GM23248 (cell line): ENCODE results near the gene CCN6. TPM values are rescaled to one million over a fixed set of nuclear protein-coding genes. Genes with fewer than 3 reads are reported as not detected.

Experiments used
- DNase-seq: peaks from one replicate; pipeline ENCODE4 v3.0.0-alpha.2; 2015
- H2AFZ ChIP-seq: fragments of 200-600 bp; sonication (generic); 2 replicates; pipeline ENCODE4 v1.6.1; 2016; ENCODE audit warnings: antibody characterized with exemption
- H3F3A ChIP-seq: fragments of 200-600 bp; sonication (generic); 2 replicates; pipeline ENCODE4 v1.6.1; 2016; ENCODE audit warnings: mild to moderate bottlenecking, antibody characterized with exemption, mixed run types; ENCODE audit not compliant: insufficient read depth
- H3K27ac ChIP-seq: fragments of 200-600 bp; sonication (generic); 2 replicates; pipeline ENCODE4 v1.5.1; 2016; ENCODE audit warnings: mild to moderate bottlenecking
- H3K27me3 ChIP-seq: fragments of 200-600 bp; sonication (generic); replicated peaks from 2 replicates; pipeline ENCODE4 v1.6.1; 2016; ENCODE audit warnings: mild to moderate bottlenecking; ENCODE audit not compliant: insufficient read depth
- H3K36me3 ChIP-seq: fragments of 200-600 bp; sonication (generic); 2 replicates; pipeline ENCODE4 v1.6.1; 2016; ENCODE audit warnings: low read depth, mild to moderate bottlenecking
- H3K4me1 ChIP-seq: fragments of 200-600 bp; sonication (generic); 2 replicates; pipeline ENCODE4 v1.6.1; 2016; ENCODE audit warnings: mild to moderate bottlenecking; ENCODE audit not compliant: insufficient read depth
- H3K4me2 ChIP-seq: fragments of 200-600 bp; sonication (generic); one replicate; pipeline ENCODE4 v1.6.1; 2016; ENCODE audit warnings: mild to moderate bottlenecking; ENCODE audit not compliant: unreplicated experiment
- H3K4me3 ChIP-seq: fragments of 200-600 bp; sonication (generic); 2 replicates; pipeline ENCODE4 v1.5.1; 2016; ENCODE audit warnings: mild to moderate bottlenecking
- H3K79me2 ChIP-seq: fragments of 200-600 bp; sonication (generic); 2 replicates; pipeline ENCODE4 v1.6.1; 2016; ENCODE audit warnings: mild to moderate bottlenecking; ENCODE audit not compliant: insufficient read depth
- H3K9ac ChIP-seq: fragments of 200-600 bp; sonication (generic); 2 replicates; pipeline ENCODE4 v1.6.1; 2016; ENCODE audit warnings: mild to moderate bottlenecking
- H3K9me2 ChIP-seq: fragments of 200-600 bp; sonication (generic); 2 replicates; pipeline ENCODE4 v1.6.1; 2016; ENCODE audit warnings: mixed run types, mild to moderate bottlenecking, moderate library complexity; ENCODE audit not compliant: insufficient read depth
- H3K9me3 ChIP-seq: fragments of 200-600 bp; sonication (generic); one replicate; pipeline ENCODE4 v1.6.1; 2017; ENCODE audit warnings: low read depth
- H4K20me1 ChIP-seq: fragments of 200-600 bp; sonication (generic); 2 replicates; pipeline ENCODE4 v1.6.0; 2016; ENCODE audit not compliant: insufficient read depth
- EZH2 ChIP-seq: fragments of 200-600 bp; sonication (generic); IDR thresholded peaks from 2 replicates; pipeline ENCODE4 v1.6.1; 2018; ENCODE audit warnings: antibody characterized with exemption, mild to moderate bottlenecking; ENCODE audit not compliant: insufficient read depth, poor library complexity, severe bottlenecking
- EZH2phosphoT487 ChIP-seq: fragments of 200-600 bp; sonication (generic); IDR thresholded peaks from 2 replicates; pipeline ENCODE4 v1.6.1; 2018; ENCODE audit warnings: antibody characterized with exemption, moderate library complexity, mild to moderate bottlenecking, low read depth; ENCODE audit not compliant: insufficient read depth
- WGBS, 2 experiments: methylation state at CpG; one replicate each; pipeline ENCODE4 v1.1.6; 2015 to 2017; ENCODE audit warnings: low lambda C conversion rate in 2 of 2, low coverage in 1 of 2; ENCODE audit errors: missing lambda C conversion rate in 2 of 2; 5-methylcytosine and 5-hydroxymethylcytosine counted together
- in situ Hi-C: fragments of 300-500 bp; cut with MboI; formaldehyde crosslinking; loops from 2 replicates; pipeline ENCODE4 v1.15.0; 2020
- polyA plus RNA-seq: library from polyadenylated mRNA; unstranded; fragments of >200 nt; fragmentation: Nextera tagmentation; extraction: Ambion mirVana; gene quantifications from 2 replicates; pipeline ENCODE4 v1.2.1, GENCODE V29; 2016
- total RNA-seq: library from RNA; depleted of rRNA; stranded (reverse); fragments of >200 nt; shearing (Covaris generic); gene quantifications from 2 replicates; pipeline ENCODE4 v1.2.3, GENCODE V29; 2014

CCN6 gene
- total and polyA plus RNA-seq, 2 experiments from 2014 or later, result 0.48 TPM; not detected in 1

- in situ Hi-C loops, result no loop called here
- Histone ChIP-seq H4K20me1 (no peaks in the 10 kb centered on the region), H3K27ac (peak overlapping the region; percentile 99), H3K9me2 (no peaks in the 10 kb centered on the region), H3K36me3 (no peaks in the 10 kb centered on the region), H3K4me3 (peak overlapping the region; percentile 41), H2AFZ (no peak overlapping the region), H3F3A (peaks cover 77% of the 10 kb centered on the region), H3K9me3 (no peaks in the 10 kb centered on the region), H3K79me2 (no peaks in the 10 kb centered on the region), H3K4me2 (peak overlapping the region; percentile 71), H3K27me3 (no peaks in the 10 kb centered on the region), H3K9ac (peak overlapping the region; percentile 89), H3K4me1 (peaks cover 76% of the 10 kb centered on the region)
- no peak for TF ChIP-seq EZH2
- TF ChIP-seq EZH2phosphoT487, result no peak
- WGBS, 2 experiments, result 9 to 16% methylated on average over 5 of the region's 5 CpGs
- peak; percentile 70 for DNase-seq
Observed at GRCh38 chr6:112038268-112038667, 15.6 kb upstream of the CCN6 start.

DNA sequence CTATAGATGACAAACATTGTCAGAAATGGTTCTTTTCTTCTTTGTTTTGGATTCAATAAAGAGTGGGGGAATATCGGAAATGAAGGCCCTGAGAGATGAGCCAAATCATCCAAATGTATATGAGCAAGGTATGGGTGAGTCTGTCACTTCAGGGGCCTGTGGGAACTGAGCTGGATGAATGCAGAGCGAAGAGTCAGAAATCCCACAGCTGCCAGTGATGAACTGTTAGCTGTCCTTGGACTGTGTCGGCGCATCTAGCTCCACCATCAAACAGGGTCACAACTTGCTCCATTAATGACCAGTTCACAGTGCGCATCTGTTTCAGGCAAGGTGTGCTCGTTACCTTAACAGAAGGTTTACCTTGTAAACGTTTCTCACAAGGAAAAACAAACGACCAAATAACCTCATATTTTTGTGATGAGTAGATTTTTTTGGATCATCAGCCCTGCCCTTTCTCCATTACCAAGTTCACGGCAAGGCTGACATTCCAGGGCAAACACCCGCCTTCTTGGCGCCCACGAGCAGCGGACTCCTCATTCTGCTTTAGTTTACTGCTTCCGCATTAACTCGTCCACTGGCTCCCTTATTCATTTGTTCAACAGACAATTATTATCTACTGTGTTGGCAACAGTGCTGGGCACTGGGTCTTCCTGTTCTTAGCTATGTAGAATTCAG lies 15.0 kb upstream of the CCN6 start:
- H3K36me3 ChIP-seq, result no peaks in the 10 kb centered on the region
- H3K27ac ChIP-seq, result peak overlapping the region; percentile 99
- peak; percentile 91 for DNase-seq
- 19% methylated on average over 15 of the region's 15 CpGs for WGBS, 2 experiments
- peaks cover 78% of the 10 kb centered on the region for H3K4me1 ChIP-seq
- H3K4me3 ChIP-seq, result peak overlapping the region; percentile 43
- H4K20me1 ChIP-seq, result no peaks in the 10 kb centered on the region
- H3K9ac ChIP-seq, result peak overlapping the region; percentile 89
- H3K27me3 ChIP-seq, result no peaks in the 10 kb centered on the region
- TF ChIP-seq EZH2, result no peak
- no peak for TF ChIP-seq EZH2phosphoT487
- no peaks in the 10 kb centered on the region for H3K79me2 ChIP-seq
- H2AFZ ChIP-seq, result peak overlapping the region; percentile 36; the same call in 1 of the 2 replicates
- H3K4me2 ChIP-seq, result peak overlapping the region; percentile 71
- no peaks in the 10 kb centered on the region for H3K9me3 ChIP-seq
- in situ Hi-C loops, result no loop called here
- H3F3A ChIP-seq, result peaks cover 81% of the 10 kb centered on the region
- no peaks in the 10 kb centered on the region for H3K9me2 ChIP-seq

DNA sequence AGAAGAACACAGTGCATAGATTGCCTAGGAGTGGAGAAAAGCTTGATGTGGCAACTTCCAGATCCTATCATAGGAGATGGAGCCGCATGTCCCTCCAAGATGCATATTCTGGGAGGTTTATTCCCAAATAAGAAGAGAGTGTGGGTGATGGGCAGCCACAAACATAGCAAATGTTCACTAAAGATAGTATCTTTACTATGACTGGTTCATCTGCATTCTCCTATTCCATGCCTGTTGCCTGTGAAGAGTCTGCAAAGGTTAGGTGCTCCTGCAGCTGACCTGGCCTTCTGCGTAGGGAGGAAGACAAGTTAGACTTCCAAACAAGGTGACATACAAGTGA lies 14.5 kb upstream of the CCN6 start:
- H4K20me1 ChIP-seq, result no peaks in the 10 kb centered on the region
- H2AFZ ChIP-seq, result peak overlapping the region; percentile 36; the same call in 1 of the 2 replicates
- peak overlapping the region; percentile 99 for H3K27ac ChIP-seq
- no peaks in the 10 kb centered on the region for H3K36me3 ChIP-seq
- no peaks in the 10 kb centered on the region for H3K79me2 ChIP-seq
- no peak for DNase-seq
- H3K27me3 ChIP-seq, result no peaks in the 10 kb centered on the region
- 53 to 55% methylated on average over 2 of the region's 2 CpGs for WGBS, 2 experiments
- no peak for TF ChIP-seq EZH2
- TF ChIP-seq EZH2phosphoT487, result no peak
- H3K4me3 ChIP-seq, result peak overlapping the region; percentile 43; the same call in 1 of the 2 replicates
- H3K9me2 ChIP-seq, result no peaks in the 10 kb centered on the region
- peak overlapping the region; percentile 71 for H3K4me2 ChIP-seq
- no peaks in the 10 kb centered on the region for H3K9me3 ChIP-seq
- H3K9ac ChIP-seq, result peak overlapping the region; percentile 89
- in situ Hi-C loops, result no loop called here
- peaks cover 87% of the 10 kb centered on the region for H3F3A ChIP-seq
- peaks cover 83% of the 10 kb centered on the region for H3K4me1 ChIP-seq

- 89 to 95% methylated on average over 1 of the region's 1 CpG for WGBS, 2 experiments
- Histone ChIP-seq H3K4me1 (peaks cover 86% of the 10 kb centered on the region), H3K27me3 (no peaks in the 10 kb centered on the region), H3K4me2 (no peak overlapping the region), H3K79me2 (no peaks in the 10 kb centered on the region), H3F3A (peaks cover 87% of the 10 kb centered on the region), H3K9ac (peak overlapping the region; percentile 18; the same call in 1 of the 2 replicates), H4K20me1 (no peaks in the 10 kb centered on the region), H2AFZ (peak overlapping the region; percentile 2; the same call in 1 of the 2 replicates), H3K9me2 (no peaks in the 10 kb centered on the region), H3K4me3 (no peak overlapping the region), H3K9me3 (no peaks in the 10 kb centered on the region), H3K36me3 (no peaks in the 10 kb centered on the region), H3K27ac (peak overlapping the region; percentile 99)
- in situ Hi-C loops, result loop anchor here (10.0 kb wide), 1 partner anchor 326 kb away; no protein-coding TSS in a partner anchor
- peak; percentile 59 for DNase-seq
- TF ChIP-seq EZH2 (no peak), EZH2phosphoT487 (no peak)
Observed at GRCh38 chr6:112040956-112041355, 12.9 kb upstream of the CCN6 start.
